ENCODE results near the gene ZNF750. TPM values are rescaled to one million over a fixed set of nuclear protein-coding genes. Genes with fewer than 3 reads are reported as not detected.

The ZNF750 gene
- total and polyA plus RNA-seq, 2 experiments from 2014 or later, result 0.13 to 0.17 TPM

DNA sequence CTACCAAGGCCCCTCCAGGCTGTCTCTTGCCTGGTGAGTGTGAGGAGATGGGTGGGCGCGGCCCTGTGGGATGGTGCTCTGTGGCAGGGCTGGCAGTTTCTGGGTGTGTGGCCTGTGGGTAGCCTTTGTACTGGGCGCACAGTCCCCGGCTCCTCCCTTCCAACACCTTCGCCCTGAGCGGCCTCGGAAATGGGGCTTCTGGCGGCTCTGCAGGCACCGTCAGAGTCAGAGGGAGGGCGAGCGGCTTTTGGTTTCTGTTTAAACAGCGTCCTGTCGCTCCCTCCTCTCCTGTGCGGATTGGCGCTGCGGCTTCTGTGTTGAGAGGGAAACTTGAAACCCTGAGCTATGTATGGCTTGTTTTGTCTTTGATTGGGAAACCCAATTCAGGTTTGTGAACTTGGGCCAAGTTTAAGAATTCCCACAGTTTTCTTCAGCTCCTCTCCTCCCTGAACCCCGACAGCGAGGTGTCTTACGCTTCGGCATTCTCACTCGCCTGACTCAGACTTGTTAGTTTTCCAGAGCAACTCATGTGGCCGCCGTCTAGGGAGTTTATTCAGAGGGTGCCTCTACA lies 8.3 kb upstream of the ZNF750 start:
- TF ChIP-seq, protein P1, sequence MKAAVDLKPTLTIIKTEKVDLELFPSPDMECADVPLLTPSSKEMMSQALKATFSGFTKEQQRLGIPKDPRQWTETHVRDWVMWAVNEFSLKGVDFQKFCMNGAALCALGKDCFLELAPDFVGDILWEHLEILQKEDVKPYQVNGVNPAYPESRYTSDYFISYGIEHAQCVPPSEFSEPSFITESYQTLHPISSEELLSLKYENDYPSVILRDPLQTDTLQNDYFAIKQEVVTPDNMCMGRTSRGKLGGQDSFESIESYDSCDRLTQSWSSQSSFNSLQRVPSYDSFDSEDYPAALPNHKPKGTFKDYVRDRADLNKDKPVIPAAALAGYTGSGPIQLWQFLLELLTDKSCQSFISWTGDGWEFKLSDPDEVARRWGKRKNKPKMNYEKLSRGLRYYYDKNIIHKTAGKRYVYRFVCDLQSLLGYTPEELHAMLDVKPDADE (IDR thresholded peaks at IDR 0.05), result no peak
- TF ChIP-seq, protein P2, sequence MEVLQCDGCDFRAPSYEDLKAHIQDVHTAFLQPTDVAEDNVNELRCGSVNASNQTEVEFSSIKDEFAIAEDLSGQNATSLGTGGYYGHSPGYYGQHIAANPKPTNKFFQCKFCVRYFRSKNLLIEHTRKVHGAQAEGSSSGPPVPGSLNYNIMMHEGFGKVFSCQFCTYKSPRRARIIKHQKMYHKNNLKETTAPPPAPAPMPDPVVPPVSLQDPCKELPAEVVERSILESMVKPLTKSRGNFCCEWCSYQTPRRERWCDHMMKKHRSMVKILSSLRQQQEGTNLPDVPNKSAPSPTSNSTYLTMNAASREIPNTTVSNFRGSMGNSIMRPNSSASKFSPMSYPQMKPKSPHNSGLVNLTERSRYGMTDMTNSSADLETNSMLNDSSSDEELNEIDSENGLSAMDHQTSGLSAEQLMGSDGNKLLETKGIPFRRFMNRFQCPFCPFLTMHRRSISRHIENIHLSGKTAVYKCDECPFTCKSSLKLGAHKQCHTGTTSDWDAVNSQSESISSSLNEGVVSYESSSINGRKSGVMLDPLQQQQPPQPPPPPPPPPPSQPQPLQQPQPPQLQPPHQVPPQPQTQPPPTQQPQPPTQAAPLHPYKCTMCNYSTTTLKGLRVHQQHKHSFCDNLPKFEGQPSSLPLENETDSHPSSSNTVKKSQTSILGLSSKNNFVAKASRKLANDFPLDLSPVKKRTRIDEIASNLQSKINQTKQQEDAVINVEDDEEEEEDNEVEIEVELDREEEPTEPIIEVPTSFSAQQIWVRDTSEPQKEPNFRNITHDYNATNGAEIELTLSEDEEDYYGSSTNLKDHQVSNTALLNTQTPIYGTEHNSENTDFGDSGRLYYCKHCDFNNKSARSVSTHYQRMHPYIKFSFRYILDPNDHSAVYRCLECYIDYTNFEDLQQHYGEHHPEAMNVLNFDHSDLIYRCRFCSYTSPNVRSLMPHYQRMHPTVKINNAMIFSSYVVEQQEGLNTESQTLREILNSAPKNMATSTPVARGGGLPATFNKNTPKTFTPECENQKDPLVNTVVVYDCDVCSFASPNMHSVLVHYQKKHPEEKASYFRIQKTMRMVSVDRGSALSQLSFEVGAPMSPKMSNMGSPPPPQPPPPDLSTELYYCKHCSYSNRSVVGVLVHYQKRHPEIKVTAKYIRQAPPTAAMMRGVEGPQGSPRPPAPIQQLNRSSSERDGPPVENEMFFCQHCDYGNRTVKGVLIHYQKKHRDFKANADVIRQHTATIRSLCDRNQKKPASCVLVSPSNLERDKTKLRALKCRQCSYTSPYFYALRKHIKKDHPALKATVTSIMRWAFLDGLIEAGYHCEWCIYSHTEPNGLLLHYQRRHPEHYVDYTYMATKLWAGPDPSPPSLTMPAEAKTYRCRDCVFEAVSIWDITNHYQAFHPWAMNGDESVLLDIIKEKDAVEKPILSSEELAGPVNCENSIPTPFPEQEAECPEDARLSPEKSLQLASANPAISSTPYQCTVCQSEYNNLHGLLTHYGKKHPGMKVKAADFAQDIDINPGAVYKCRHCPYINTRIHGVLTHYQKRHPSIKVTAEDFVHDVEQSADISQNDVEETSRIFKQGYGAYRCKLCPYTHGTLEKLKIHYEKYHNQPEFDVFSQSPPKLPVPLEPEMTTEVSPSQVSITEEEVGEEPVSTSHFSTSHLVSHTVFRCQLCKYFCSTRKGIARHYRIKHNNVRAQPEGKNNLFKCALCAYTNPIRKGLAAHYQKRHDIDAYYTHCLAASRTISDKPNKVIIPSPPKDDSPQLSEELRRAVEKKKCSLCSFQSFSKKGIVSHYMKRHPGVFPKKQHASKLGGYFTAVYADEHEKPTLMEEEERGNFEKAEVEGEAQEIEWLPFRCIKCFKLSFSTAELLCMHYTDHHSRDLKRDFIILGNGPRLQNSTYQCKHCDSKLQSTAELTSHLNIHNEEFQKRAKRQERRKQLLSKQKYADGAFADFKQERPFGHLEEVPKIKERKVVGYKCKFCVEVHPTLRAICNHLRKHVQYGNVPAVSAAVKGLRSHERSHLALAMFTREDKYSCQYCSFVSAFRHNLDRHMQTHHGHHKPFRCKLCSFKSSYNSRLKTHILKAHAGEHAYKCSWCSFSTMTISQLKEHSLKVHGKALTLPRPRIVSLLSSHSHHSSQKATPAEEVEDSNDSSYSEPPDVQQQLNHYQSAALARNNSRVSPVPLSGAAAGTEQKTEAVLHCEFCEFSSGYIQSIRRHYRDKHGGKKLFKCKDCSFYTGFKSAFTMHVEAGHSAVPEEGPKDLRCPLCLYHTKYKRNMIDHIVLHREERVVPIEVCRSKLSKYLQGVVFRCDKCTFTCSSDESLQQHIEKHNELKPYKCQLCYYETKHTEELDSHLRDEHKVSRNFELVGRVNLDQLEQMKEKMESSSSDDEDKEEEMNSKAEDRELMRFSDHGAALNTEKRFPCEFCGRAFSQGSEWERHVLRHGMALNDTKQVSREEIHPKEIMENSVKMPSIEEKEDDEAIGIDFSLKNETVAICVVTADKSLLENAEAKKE (CRISPR knock-in tag; IDR thresholded peaks at IDR 0.05), result no peak
- TF ChIP-seq EZH2 (IDR thresholded peaks at IDR 0.05; ENCODE audit: low read depth, unreplicated experiment), result no peak
- no peak for TF ChIP-seq STAT1 (IDR thresholded peaks at IDR 0.05; ENCODE audit: unreplicated experiment)
- TF ChIP-seq JUNB (IDR thresholded peaks at IDR 0.05; ENCODE audit: unreplicated experiment), result no peak
- TF ChIP-seq, protein P3, sequence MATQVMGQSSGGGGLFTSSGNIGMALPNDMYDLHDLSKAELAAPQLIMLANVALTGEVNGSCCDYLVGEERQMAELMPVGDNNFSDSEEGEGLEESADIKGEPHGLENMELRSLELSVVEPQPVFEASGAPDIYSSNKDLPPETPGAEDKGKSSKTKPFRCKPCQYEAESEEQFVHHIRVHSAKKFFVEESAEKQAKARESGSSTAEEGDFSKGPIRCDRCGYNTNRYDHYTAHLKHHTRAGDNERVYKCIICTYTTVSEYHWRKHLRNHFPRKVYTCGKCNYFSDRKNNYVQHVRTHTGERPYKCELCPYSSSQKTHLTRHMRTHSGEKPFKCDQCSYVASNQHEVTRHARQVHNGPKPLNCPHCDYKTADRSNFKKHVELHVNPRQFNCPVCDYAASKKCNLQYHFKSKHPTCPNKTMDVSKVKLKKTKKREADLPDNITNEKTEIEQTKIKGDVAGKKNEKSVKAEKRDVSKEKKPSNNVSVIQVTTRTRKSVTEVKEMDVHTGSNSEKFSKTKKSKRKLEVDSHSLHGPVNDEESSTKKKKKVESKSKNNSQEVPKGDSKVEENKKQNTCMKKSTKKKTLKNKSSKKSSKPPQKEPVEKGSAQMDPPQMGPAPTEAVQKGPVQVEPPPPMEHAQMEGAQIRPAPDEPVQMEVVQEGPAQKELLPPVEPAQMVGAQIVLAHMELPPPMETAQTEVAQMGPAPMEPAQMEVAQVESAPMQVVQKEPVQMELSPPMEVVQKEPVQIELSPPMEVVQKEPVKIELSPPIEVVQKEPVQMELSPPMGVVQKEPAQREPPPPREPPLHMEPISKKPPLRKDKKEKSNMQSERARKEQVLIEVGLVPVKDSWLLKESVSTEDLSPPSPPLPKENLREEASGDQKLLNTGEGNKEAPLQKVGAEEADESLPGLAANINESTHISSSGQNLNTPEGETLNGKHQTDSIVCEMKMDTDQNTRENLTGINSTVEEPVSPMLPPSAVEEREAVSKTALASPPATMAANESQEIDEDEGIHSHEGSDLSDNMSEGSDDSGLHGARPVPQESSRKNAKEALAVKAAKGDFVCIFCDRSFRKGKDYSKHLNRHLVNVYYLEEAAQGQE (IDR thresholded peaks at IDR 0.05; ENCODE audit: unreplicated experiment), result no peak
- TF ChIP-seq ZNF331 (CRISPR knock-in tag; IDR thresholded peaks at IDR 0.05; ENCODE audit: low read depth), result no peak
- TF ChIP-seq ZNF114 (CRISPR knock-in tag; IDR thresholded peaks at IDR 0.05), result no peak
- TF ChIP-seq CREB1 (CRISPR knock-in tag; IDR thresholded peaks at IDR 0.05; ENCODE audit: low read depth), result no peak
- no peak for TF ChIP-seq NANOG (IDR thresholded peaks at IDR 0.05; ENCODE audit: borderline replicate concordance)
- TF ChIP-seq EZH2phosphoT487 (IDR thresholded peaks at IDR 0.05; ENCODE audit: unreplicated experiment), result no peak
- TF ChIP-seq, protein P4, sequence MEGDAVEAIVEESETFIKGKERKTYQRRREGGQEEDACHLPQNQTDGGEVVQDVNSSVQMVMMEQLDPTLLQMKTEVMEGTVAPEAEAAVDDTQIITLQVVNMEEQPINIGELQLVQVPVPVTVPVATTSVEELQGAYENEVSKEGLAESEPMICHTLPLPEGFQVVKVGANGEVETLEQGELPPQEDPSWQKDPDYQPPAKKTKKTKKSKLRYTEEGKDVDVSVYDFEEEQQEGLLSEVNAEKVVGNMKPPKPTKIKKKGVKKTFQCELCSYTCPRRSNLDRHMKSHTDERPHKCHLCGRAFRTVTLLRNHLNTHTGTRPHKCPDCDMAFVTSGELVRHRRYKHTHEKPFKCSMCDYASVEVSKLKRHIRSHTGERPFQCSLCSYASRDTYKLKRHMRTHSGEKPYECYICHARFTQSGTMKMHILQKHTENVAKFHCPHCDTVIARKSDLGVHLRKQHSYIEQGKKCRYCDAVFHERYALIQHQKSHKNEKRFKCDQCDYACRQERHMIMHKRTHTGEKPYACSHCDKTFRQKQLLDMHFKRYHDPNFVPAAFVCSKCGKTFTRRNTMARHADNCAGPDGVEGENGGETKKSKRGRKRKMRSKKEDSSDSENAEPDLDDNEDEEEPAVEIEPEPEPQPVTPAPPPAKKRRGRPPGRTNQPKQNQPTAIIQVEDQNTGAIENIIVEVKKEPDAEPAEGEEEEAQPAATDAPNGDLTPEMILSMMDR (conservative IDR thresholded peaks at IDR 0.05; ENCODE audit: low read depth in 2 of 2), result no peak
- H3K27me3 ChIP-seq (ENCODE audit: insufficient read depth), result no peaks in the 10 kb centered on the region
- no peak overlapping the region for H3K4me3 ChIP-seq
- no peak overlapping the region for H2AFZ ChIP-seq
- peaks cover 7% of the 10 kb centered on the region for H3K27me3 Mint-ChIP-seq (ENCODE audit: insufficient read depth, low read depth, poor library complexity)
- DNase-seq (ENCODE audit: low spot score), result no peak
- H4K20me1 ChIP-seq (replicated peaks; ENCODE audit: insufficient read depth), result peaks cover 8% of the 10 kb centered on the region
- peaks cover 8% of the 10 kb centered on the region for H3K9me3 Mint-ChIP-seq
- H3K4me1 Mint-ChIP-seq, result peaks cover 12% of the 10 kb centered on the region
- H3K27ac ChIP-seq (ENCODE audit: low read depth), result 0 out of 2 replicates have a peak overlapping the region, but pooled peaks have one; percentile 14
- no peak overlapping the region; the same call in 1 of the 2 replicates for H3K27ac Mint-ChIP-seq
- no peak overlapping the region for H3K4me3 Mint-ChIP-seq
- ATAC-seq, result peak; percentile 75
- peaks cover 13% of the 10 kb centered on the region; the same call in 1 of the 2 replicates for H3K79me2 ChIP-seq (replicated peaks; ENCODE audit: insufficient read depth)
- H3K36me3 ChIP-seq (ENCODE audit: insufficient read depth), result no peaks in the 10 kb centered on the region
- H3F3A ChIP-seq (replicated peaks; ENCODE audit: low read depth), result 0 out of 2 replicates have a peak, but pooled peaks cover 2% of the 10 kb centered on the region
- H3K36me3 Mint-ChIP-seq (ENCODE audit: low read depth), result peaks cover 21% of the 10 kb centered on the region
- H3K4me1 ChIP-seq (ENCODE audit: insufficient read depth), result no peaks in the 10 kb centered on the region
- H3K9me2 ChIP-seq (ENCODE audit: insufficient read depth), result no peaks in the 10 kb centered on the region
- no peak overlapping the region for H3K4me2 ChIP-seq

Data from GM23338 (cell line).